ENCODE results near the gene AFP. TPM values are rescaled to one million over a fixed set of nuclear protein-coding genes. Genes with fewer than 3 reads are reported as not detected.

The AFP gene
- 0.22 TPM in 1 of 2 replicates, not detected in the other for total RNA-seq

DNA sequence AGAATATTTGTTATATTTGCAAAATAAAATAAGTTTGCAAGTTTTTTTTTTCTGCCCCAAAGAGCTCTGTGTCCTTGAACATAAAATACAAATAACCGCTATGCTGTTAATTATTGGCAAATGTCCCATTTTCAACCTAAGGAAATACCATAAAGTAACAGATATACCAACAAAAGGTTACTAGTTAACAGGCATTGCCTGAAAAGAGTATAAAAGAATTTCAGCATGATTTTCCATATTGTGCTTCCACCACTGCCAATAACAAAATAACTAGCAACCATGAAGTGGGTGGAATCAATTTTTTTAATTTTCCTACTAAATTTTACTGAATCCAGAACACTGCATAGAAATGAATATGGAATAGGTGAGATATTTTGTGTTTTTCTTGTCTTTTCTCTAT, at the start of gene AFP:
TSS of gene AFP (plus strand) at position 238 of the 400 bp plus-strand sequence. CDS start at position 280, 42 bp downstream.

DNA sequence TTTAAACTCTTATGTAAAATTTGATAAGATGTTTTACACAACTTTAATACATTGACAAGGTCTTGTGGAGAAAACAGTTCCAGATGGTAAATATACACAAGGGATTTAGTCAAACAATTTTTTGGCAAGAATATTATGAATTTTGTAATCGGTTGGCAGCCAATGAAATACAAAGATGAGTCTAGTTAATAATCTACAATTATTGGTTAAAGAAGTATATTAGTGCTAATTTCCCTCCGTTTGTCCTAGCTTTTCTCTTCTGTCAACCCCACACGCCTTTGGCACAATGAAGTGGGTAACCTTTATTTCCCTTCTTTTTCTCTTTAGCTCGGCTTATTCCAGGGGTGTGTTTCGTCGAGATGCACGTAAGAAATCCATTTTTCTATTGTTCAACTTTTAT, 32.0 kb upstream of the AFP start, which contains the start of gene ALB:
TSS of gene ALB (plus strand) at position 246 of the 400 bp plus-strand sequence. CDS start at position 287, 41 bp downstream.

DNA sequence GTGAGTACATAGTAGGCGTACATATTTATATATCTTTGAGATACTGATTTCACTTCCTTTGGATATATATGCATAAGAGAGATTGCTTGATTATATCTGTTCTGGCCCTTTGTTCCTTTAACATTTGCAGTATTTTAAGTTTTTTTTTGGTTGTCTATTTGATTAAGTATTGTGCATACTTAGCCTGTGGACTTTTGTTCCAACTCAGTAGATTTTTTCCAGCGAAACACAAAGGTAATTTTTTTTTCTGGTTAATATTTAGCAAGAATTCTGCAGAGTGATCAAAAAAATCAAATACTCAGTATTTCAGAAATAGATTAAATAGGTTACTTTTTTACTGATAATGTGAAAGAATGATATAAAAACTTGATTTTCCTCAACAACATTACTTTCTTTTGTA, 45.3 kb downstream of the AFP start, which contains the start of gene AFM:
TSS of gene AFM (plus strand) at position 388 of the 400 bp plus-strand sequence. CDS start 31 bp downstream, outside the sequence.

Other genes with a start within 250 kb of the AFP start
- gene ANKRD17, start 177.4 kb upstream of the AFP start, total RNA-seq: 71.3 and 74.2 TPM in 2 replicates
- gene ALB, start 31.9 kb upstream of the AFP start, total RNA-seq: not detected in 2 replicates
- not detected in 2 replicates for gene AFM, start 45.5 kb downstream of the AFP start, total RNA-seq
- gene RASSF6, start 184.2 kb downstream of the AFP start, total RNA-seq: not detected in 2 replicates